A673 (cell line): Measurements from ENCODE around the gene RBMS1. TPM values are rescaled to one million over a fixed set of nuclear protein-coding genes. Genes with fewer than 3 reads are reported as not detected.

Experiments used
- BruUV-seq: library from RNA; stranded (reverse); fragments of 400-500 nt; replicated peaks from 2 replicates; lab custom pipeline; 2021; lab: Mats Ljungman, UMichigan
- CTCF ChIA-PET: fragments of 300-600 bp; sonication (Branson Sonifier 250); formaldehyde crosslinking; loops from one replicate; lab custom pipeline; 2022; ENCODE audit warnings: antibody characterized with exemption; lab: Charles Lee
- POLR2A ChIA-PET: fragments of 300-600 bp; sonication (Branson Sonifier 250); formaldehyde crosslinking; loops from one replicate; lab custom pipeline; 2022; ENCODE audit warnings: antibody characterized with exemption; ENCODE audit not compliant: low non-redundant PET; lab: Charles Lee
- DNase-seq: peaks from one replicate; pipeline ENCODE4 v3.0.0-alpha.2; 2015; ENCODE audit warnings: low spot score
- H3K27ac ChIP-seq: fragments of 200-600 bp; sonication (generic); 2 replicates; pipeline ENCODE4 v1.5.1; 2016; ENCODE audit warnings: mixed run types, low read depth, mild to moderate bottlenecking, mixed read lengths, antibody characterized with exemption, low read length; ENCODE audit not compliant: poor library complexity, severe bottlenecking
- H3K27me3 ChIP-seq: fragments of 200-600 bp; sonication (generic); replicated peaks from 2 replicates; pipeline ENCODE4 v1.6.1; 2017; ENCODE audit warnings: mixed run types, low read depth, mild to moderate bottlenecking, mixed read lengths, antibody characterized with exemption, low read length; ENCODE audit not compliant: insufficient read depth, poor library complexity
- H3K36me3 ChIP-seq: fragments of 200-600 bp; sonication (generic); 2 replicates; pipeline ENCODE4 v1.6.1; 2016; ENCODE audit warnings: mixed run types, mild to moderate bottlenecking, mixed read lengths, antibody characterized with exemption, low read length; ENCODE audit not compliant: insufficient read depth, poor library complexity, severe bottlenecking
- H3K4me1 ChIP-seq: fragments of 200-600 bp; sonication (generic); 2 replicates; pipeline ENCODE4 v1.6.1; 2017; ENCODE audit warnings: mixed run types, mild to moderate bottlenecking, mixed read lengths, antibody characterized with exemption, low read length; ENCODE audit not compliant: insufficient read depth, poor library complexity, severe bottlenecking
- H3K4me3 ChIP-seq: fragments of 200-600 bp; sonication (generic); 2 replicates; pipeline ENCODE4 v1.5.1; 2016; ENCODE audit warnings: low read depth, mixed run types, mild to moderate bottlenecking, mixed read lengths, low read length; ENCODE audit not compliant: poor library complexity, severe bottlenecking
- H3K9me3 ChIP-seq: fragments of 200-600 bp; sonication (generic); 2 replicates; pipeline ENCODE4 v1.6.1; 2016; ENCODE audit warnings: mixed run types, low read depth, mild to moderate bottlenecking, mixed read lengths, antibody characterized with exemption, low read length; ENCODE audit not compliant: poor library complexity, severe bottlenecking
- CTCF ChIP-seq: fragments of 300-800, 200-600 bp; sonication (generic); conservative IDR thresholded peaks from 2 replicates; pipeline ENCODE4 v1.5.1; 2017; ENCODE audit warnings: low read depth, mild to moderate bottlenecking, antibody characterized with exemption, low read length, moderate library complexity, mixed read lengths
- EZH2 ChIP-seq: fragments of 200-600 bp; sonication (generic); IDR thresholded peaks from 2 replicates; pipeline ENCODE4 v1.6.1; 2017; ENCODE audit warnings: borderline replicate concordance, low read depth, mild to moderate bottlenecking, mixed read lengths, antibody characterized with exemption, low read length; ENCODE audit not compliant: poor library complexity, severe bottlenecking
- intact Hi-C: fragments of 100-400 bp; cut with micrococcal nuclease; formaldehyde crosslinking; loops from one replicate; pipeline ENCODE4 v1.10.0; 2022; ENCODE audit not compliant: unreplicated experiment
- total RNA-seq: library from RNA; stranded (reverse); gene quantifications from 2 replicates; pipeline ENCODE4 v1.2.3, GENCODE V29; 2021

Gene RBMS1
- total RNA-seq, 1 experiment from 2014 or later, result 84.9 TPM

- no peak for DNase-seq
- BruUV-seq, result no TSS peak
These were observed 88.3 kb downstream of the RBMS1 start for GRCh38 chr2:160405077-160405867.

GRCh38 chr2:160402997-160403979 lies 90.3 kb downstream of the RBMS1 start:
- CTCF ChIA-PET, result interaction anchor here (0.6 kb wide), 1 partner anchor 298 kb away, joined by 3 read pairs; no protein-coding TSS in a partner anchor
- Histone ChIP-seq H3K36me3 (no peaks in the 10 kb centered on the region), H3K9me3 (no peaks in the 10 kb centered on the region), H3K4me1 (peaks cover 80% of the 10 kb centered on the region), H3K27ac (peak overlapping the region; percentile 14), H3K27me3 (no peaks in the 10 kb centered on the region), H3K4me3 (no peak overlapping the region)
- POLR2A ChIA-PET, result interaction anchor here (0.7 kb wide), 1 partner anchor 79 kb away, joined by 3 read pairs; no protein-coding TSS in a partner anchor
- intact Hi-C loops, result no loop called here
- TF ChIP-seq CTCF, result no peak
- no peak for TF ChIP-seq EZH2
- peak; percentile 62 for DNase-seq
- no TSS peak for BruUV-seq

More at GRCh38 chr2:160405077-160405867, 88.3 kb downstream of the RBMS1 start:
- intact Hi-C loops, result loop anchor here (5.0 kb wide), 1 partner anchor 87 kb away; the partner anchor contains the start of gene RBMS1
- peak overlapping the region; percentile 83 for H3K27ac ChIP-seq
- ChIA-PET POLR2A (no interaction called here), CTCF (no interaction called here)
- no peaks in the 10 kb centered on the region for H3K27me3 ChIP-seq
- no peaks in the 10 kb centered on the region for H3K36me3 ChIP-seq
- TF ChIP-seq EZH2 (no peak), CTCF (no peak)
- H3K4me3 ChIP-seq, result peak overlapping the region; percentile 85
- no peaks in the 10 kb centered on the region for H3K9me3 ChIP-seq
- peaks cover 75% of the 10 kb centered on the region for H3K4me1 ChIP-seq

- no peaks in the 10 kb centered on the region for H3K9me3 ChIP-seq
- POLR2A ChIA-PET, result no interaction called here
- DNase-seq, result no peak
- H3K36me3 ChIP-seq, result no peaks in the 10 kb centered on the region
- TF ChIP-seq CTCF, result no peak
- no peak for TF ChIP-seq EZH2
- intact Hi-C loops, result no loop called here
- no TSS peak for BruUV-seq
- CTCF ChIA-PET, result no interaction called here
- H3K4me3 ChIP-seq, result no peak overlapping the region
- peaks cover 86% of the 10 kb centered on the region for H3K4me1 ChIP-seq
- peak overlapping the region; percentile 2 for H3K27ac ChIP-seq
- no peaks in the 10 kb centered on the region for H3K27me3 ChIP-seq
These were observed 91.1 kb downstream of the RBMS1 start for GRCh38 chr2:160402501-160402900.
